MM.1S (cell line): Measurements from ENCODE around the gene ARMC3.

ENCODE experiments used
- DNase-seq: peaks from one replicate; pipeline ENCODE4 v3.0.0-alpha.2; 2015
- H2AFZ ChIP-seq: fragments of 300-600 bp; sonication (generic); 2 replicates; pipeline ENCODE4 v1.6.0; 2016; ENCODE audit warnings: antibody characterized with exemption, low read length
- H3F3A ChIP-seq: fragments of 300-600 bp; sonication (generic); 2 replicates; pipeline ENCODE4 v1.6.1; 2016; ENCODE audit warnings: mild to moderate bottlenecking, antibody characterized with exemption, low read length, moderate library complexity, mixed read lengths; ENCODE audit not compliant: insufficient read depth
- H3K27ac ChIP-seq: fragments of 300-600 bp; sonication (generic); 2 replicates; pipeline ENCODE4 v1.5.1; 2016; ENCODE audit warnings: mild to moderate bottlenecking, low read length
- H3K27me3 ChIP-seq: fragments of 300-600 bp; sonication (generic); replicated peaks from 2 replicates; pipeline ENCODE4 v1.6.0; 2016; ENCODE audit warnings: low read length; ENCODE audit not compliant: insufficient read depth
- H3K36me3 ChIP-seq: fragments of 300-600 bp; sonication (generic); replicated peaks from 2 replicates; pipeline ENCODE4 v1.6.1; 2016; ENCODE audit warnings: mild to moderate bottlenecking, low read length, mixed read lengths; ENCODE audit not compliant: insufficient read depth
- H3K4me1 ChIP-seq: fragments of 300-600 bp; sonication (generic); 2 replicates; pipeline ENCODE4 v1.6.1; 2016; ENCODE audit warnings: low read length, mixed read lengths
- H3K4me2 ChIP-seq: fragments of 300-600 bp; sonication (generic); 2 replicates; pipeline ENCODE4 v1.6.0; 2016; ENCODE audit warnings: low read depth, low read length
- H3K4me3 ChIP-seq: fragments of 300-600 bp; sonication (generic); 2 replicates; pipeline ENCODE4 v1.5.1; 2016; ENCODE audit warnings: low read length, mixed read lengths
- H3K79me2 ChIP-seq: fragments of 300-600 bp; sonication (generic); 2 replicates; pipeline ENCODE4 v1.6.1; 2016; ENCODE audit warnings: mixed run types, low read length, mixed read lengths
- H3K9ac ChIP-seq: fragments of 300-600 bp; sonication (generic); 2 replicates; pipeline ENCODE4 v1.6.1; 2016; ENCODE audit warnings: low read length, mixed read lengths
- H3K9me2 ChIP-seq: fragments of 300-600 bp; sonication (generic); replicated peaks from 2 replicates; pipeline ENCODE4 v1.6.1; 2016; ENCODE audit warnings: mild to moderate bottlenecking, low read length, mixed read lengths; ENCODE audit not compliant: insufficient read depth
- H3K9me3 ChIP-seq: fragments of 300-600 bp; sonication (generic); replicated peaks from 2 replicates; pipeline ENCODE4 v1.6.1; 2016; ENCODE audit warnings: mild to moderate bottlenecking, low read length, mixed read lengths; ENCODE audit not compliant: insufficient read depth
- H4K20me1 ChIP-seq: fragments of 300-600 bp; sonication (generic); 2 replicates; pipeline ENCODE4 v1.6.1; 2016; ENCODE audit warnings: mild to moderate bottlenecking, low read length, moderate library complexity, mixed read lengths; ENCODE audit not compliant: insufficient read depth
- EZH2 ChIP-seq: fragments of 300-600 bp; sonication (generic); optimal IDR thresholded peaks from 2 replicates; pipeline ENCODE3; 2017; ENCODE audit warnings: low read depth, mild to moderate bottlenecking, antibody characterized with exemption, low read length, mixed read lengths
- EZH2phosphoT487 ChIP-seq: fragments of 300-600 bp; sonication (generic); IDR thresholded peaks from 2 replicates; pipeline ENCODE4 v1.6.1; 2018; ENCODE audit warnings: antibody characterized with exemption, low read length
- TF ChIP-seq, protein P1 (sequence below): fragments of 300-600 bp; sonication (generic); IDR thresholded peaks from 2 replicates; pipeline ENCODE4 v1.5.1; 2016; ENCODE audit warnings: antibody characterized with exemption, low read length, mixed read lengths

The ARMC3 gene

DNA sequence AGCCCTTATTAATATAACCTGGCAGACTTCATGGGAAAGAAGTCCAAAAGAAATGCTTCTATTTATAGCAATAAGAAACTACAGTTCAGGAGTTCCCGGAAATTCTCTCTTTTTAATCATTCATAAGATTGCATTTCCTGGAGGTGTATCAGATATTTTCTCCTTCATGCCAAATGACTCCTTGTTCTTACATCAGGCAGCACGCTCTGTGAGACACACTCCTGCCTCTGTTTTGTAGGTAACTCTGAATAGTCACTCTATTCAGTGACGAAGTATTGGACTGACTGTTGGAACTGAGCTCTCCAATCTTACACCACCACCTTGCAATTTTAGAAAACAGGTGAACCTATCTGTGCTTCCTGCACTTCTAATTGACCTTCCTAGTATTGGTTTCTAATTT lies 88.8 kb downstream of the ARMC3 start:
- no peak for DNase-seq
- H4K20me1 ChIP-seq: no peaks in the 10 kb centered on the region
- no peak overlapping the region for H3K9ac ChIP-seq
- no peaks in the 10 kb centered on the region for H3K36me3 ChIP-seq
- H3K27ac ChIP-seq: no peak overlapping the region
- no peaks in the 10 kb centered on the region; the same call in 1 of the 2 replicates for H3K4me1 ChIP-seq
- H3F3A ChIP-seq: no peaks in the 10 kb centered on the region
- no peak for TF ChIP-seq EZH2
- TF ChIP-seq, protein P1, sequence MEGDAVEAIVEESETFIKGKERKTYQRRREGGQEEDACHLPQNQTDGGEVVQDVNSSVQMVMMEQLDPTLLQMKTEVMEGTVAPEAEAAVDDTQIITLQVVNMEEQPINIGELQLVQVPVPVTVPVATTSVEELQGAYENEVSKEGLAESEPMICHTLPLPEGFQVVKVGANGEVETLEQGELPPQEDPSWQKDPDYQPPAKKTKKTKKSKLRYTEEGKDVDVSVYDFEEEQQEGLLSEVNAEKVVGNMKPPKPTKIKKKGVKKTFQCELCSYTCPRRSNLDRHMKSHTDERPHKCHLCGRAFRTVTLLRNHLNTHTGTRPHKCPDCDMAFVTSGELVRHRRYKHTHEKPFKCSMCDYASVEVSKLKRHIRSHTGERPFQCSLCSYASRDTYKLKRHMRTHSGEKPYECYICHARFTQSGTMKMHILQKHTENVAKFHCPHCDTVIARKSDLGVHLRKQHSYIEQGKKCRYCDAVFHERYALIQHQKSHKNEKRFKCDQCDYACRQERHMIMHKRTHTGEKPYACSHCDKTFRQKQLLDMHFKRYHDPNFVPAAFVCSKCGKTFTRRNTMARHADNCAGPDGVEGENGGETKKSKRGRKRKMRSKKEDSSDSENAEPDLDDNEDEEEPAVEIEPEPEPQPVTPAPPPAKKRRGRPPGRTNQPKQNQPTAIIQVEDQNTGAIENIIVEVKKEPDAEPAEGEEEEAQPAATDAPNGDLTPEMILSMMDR: no peak
- no peak for TF ChIP-seq EZH2phosphoT487
- no peak overlapping the region for H3K4me3 ChIP-seq
- H3K9me3 ChIP-seq: no peaks in the 10 kb centered on the region
- H3K27me3 ChIP-seq: no peaks in the 10 kb centered on the region
- H3K4me2 ChIP-seq: no peak overlapping the region
- H3K79me2 ChIP-seq: no peaks in the 10 kb centered on the region
- no peak overlapping the region for H2AFZ ChIP-seq
- H3K9me2 ChIP-seq: no peaks in the 10 kb centered on the region

DNA sequence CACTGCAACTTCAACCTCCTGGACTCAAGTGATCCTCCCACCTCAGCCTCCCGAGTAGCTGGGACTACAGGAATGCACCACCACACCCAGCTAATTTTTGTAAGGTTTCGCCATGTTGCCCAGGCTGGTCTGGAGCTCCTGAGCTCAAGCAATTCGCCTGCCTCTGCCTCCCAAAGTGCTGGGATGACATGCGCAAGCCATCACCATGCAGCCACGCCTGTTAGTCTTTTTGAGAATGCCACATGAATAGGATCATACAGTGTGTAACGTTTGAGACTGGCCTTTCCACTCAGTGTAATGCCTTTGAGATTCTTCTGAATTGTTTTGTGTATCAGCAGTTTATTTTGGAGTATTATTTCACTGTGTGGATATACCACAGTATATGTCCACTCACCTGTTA lies 91.8 kb downstream of the ARMC3 start:
- peaks cover 3% of the 10 kb centered on the region; the same call in 1 of the 2 replicates for H3F3A ChIP-seq
- H3K9me3 ChIP-seq: no peaks in the 10 kb centered on the region
- H3K9me2 ChIP-seq: no peaks in the 10 kb centered on the region
- H3K27ac ChIP-seq: no peak overlapping the region
- no peak overlapping the region for H3K9ac ChIP-seq
- no peaks in the 10 kb centered on the region for H3K27me3 ChIP-seq
- DNase-seq: no peak
- peaks cover 15% of the 10 kb centered on the region for H3K4me1 ChIP-seq
- no peak overlapping the region for H3K4me2 ChIP-seq
- TF ChIP-seq EZH2 (no peak), EZH2phosphoT487 (no peak)
- TF ChIP-seq, protein P1: no peak
- no peaks in the 10 kb centered on the region for H4K20me1 ChIP-seq
- no peaks in the 10 kb centered on the region for H3K36me3 ChIP-seq
- H2AFZ ChIP-seq: no peak overlapping the region
- no peak overlapping the region for H3K4me3 ChIP-seq
- H3K79me2 ChIP-seq: no peaks in the 10 kb centered on the region

DNA sequence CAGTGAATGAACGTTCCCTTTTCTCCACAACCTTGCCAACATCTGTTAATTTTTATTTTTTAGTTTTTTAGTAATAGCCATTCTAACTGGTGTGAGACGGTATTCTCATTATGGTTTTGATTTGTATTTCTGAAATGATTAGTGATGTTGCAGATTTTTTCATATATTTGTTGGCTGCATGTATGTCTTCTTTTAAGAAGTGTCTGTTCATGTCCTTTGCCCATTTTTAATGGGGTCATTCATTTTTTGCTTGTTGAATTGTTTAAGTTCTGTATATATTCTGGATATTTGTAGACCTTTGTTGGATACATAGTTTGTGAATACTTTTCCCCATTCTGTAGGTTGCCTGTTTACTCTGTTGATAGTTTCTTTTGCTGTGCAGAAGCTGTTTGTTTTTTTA lies 93.6 kb downstream of the ARMC3 start:
- H3F3A ChIP-seq: peaks cover 3% of the 10 kb centered on the region; the same call in 1 of the 2 replicates
- H3K79me2 ChIP-seq: no peaks in the 10 kb centered on the region
- H3K36me3 ChIP-seq: no peaks in the 10 kb centered on the region
- H4K20me1 ChIP-seq: no peaks in the 10 kb centered on the region
- TF ChIP-seq EZH2 (no peak), EZH2phosphoT487 (no peak)
- TF ChIP-seq, protein P1: no peak
- DNase-seq: no peak
- H3K4me3 ChIP-seq: no peak overlapping the region
- H3K4me1 ChIP-seq: peaks cover 17% of the 10 kb centered on the region
- H3K27ac ChIP-seq: no peak overlapping the region
- H3K4me2 ChIP-seq: no peak overlapping the region
- H3K27me3 ChIP-seq: no peaks in the 10 kb centered on the region
- no peak overlapping the region for H3K9ac ChIP-seq
- no peaks in the 10 kb centered on the region for H3K9me3 ChIP-seq
- no peak overlapping the region for H2AFZ ChIP-seq
- no peaks in the 10 kb centered on the region for H3K9me2 ChIP-seq
